ENCODE results near the gene PSMD9. TPM values are rescaled to one million over a fixed set of nuclear protein-coding genes. Genes with fewer than 3 reads are reported as not detected.

The PSMD9 gene
- total and polyA plus RNA-seq, 7 donors = 28.5 to 108 (median 91.4) TPM

DNA sequence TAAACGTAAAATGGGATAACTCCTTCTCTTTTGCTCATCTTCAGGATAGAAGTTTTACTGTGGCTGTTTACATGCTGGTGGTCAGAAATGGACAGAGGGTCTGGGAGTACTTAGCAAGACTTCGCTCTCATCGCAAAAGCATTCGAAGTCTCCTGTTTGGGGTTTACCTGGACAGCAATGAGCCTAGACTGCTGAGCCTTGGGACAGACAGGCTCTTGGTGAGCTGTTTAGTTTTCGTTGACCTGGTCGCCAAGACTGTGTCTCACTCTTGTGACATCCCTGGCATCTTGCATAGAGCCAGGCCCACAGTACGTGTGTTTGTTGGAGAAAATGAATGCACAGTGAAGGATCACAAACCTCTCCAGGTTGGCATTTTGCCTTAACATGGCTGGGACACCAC, 72.0 kb downstream of the PSMD9 start:
- H3K27me3 ChIP-seq = no peaks in the 10 kb centered on the region
- no peaks in the 10 kb centered on the region for H3K36me3 ChIP-seq
- DNase-seq = no peak
- TF ChIP-seq POLR2A (IDR thresholded peaks at IDR 0.05) = no peak
- TF ChIP-seq EP300 (IDR thresholded peaks at IDR 0.05) = no peak
- TF ChIP-seq, protein P1, sequence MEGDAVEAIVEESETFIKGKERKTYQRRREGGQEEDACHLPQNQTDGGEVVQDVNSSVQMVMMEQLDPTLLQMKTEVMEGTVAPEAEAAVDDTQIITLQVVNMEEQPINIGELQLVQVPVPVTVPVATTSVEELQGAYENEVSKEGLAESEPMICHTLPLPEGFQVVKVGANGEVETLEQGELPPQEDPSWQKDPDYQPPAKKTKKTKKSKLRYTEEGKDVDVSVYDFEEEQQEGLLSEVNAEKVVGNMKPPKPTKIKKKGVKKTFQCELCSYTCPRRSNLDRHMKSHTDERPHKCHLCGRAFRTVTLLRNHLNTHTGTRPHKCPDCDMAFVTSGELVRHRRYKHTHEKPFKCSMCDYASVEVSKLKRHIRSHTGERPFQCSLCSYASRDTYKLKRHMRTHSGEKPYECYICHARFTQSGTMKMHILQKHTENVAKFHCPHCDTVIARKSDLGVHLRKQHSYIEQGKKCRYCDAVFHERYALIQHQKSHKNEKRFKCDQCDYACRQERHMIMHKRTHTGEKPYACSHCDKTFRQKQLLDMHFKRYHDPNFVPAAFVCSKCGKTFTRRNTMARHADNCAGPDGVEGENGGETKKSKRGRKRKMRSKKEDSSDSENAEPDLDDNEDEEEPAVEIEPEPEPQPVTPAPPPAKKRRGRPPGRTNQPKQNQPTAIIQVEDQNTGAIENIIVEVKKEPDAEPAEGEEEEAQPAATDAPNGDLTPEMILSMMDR (IDR thresholded peaks at IDR 0.05) = no peak
- no peak for TF ChIP-seq POLR2AphosphoS5 (IDR thresholded peaks at IDR 0.05)
- intact Hi-C loops (cut with DNase I) = no loop called here
- no peaks in the 10 kb centered on the region for H3K9me3 ChIP-seq
- peaks cover 0 to 13% (median 5%) of the 10 kb centered on the region in 4 donors for H3K4me1 ChIP-seq
- 94 to 96% methylated on average over 7 of the region's 7 CpGs for WGBS, 2 donors
- H3K27ac ChIP-seq = no peak overlapping the region
- H3K4me3 ChIP-seq = no peak overlapping the region

- H3K4me3 ChIP-seq = no peak overlapping the region
- TF ChIP-seq POLR2A (IDR thresholded peaks at IDR 0.05) (no peak), POLR2AphosphoS5 (IDR thresholded peaks at IDR 0.05) (no peak), EP300 (IDR thresholded peaks at IDR 0.05) (no peak)
- TF ChIP-seq, protein P1 (IDR thresholded peaks at IDR 0.05) = no peak
- no peak for DNase-seq
- H3K27ac ChIP-seq = no peak overlapping the region
- peaks cover 0 to 16% (median 7%) of the 10 kb centered on the region in 4 donors for H3K4me1 ChIP-seq
- WGBS, 2 donors = 89 to 91% methylated on average over 5 of the region's 5 CpGs
- H3K9me3 ChIP-seq = no peaks in the 10 kb centered on the region
- H3K27me3 ChIP-seq = no peaks in the 10 kb centered on the region
- intact Hi-C loops (cut with DNase I) = no loop called here
- H3K36me3 ChIP-seq = no peaks in the 10 kb centered on the region
Measured at GRCh38 chr12:121961195-121961879, 72.7 kb downstream of the PSMD9 start.

DNA sequence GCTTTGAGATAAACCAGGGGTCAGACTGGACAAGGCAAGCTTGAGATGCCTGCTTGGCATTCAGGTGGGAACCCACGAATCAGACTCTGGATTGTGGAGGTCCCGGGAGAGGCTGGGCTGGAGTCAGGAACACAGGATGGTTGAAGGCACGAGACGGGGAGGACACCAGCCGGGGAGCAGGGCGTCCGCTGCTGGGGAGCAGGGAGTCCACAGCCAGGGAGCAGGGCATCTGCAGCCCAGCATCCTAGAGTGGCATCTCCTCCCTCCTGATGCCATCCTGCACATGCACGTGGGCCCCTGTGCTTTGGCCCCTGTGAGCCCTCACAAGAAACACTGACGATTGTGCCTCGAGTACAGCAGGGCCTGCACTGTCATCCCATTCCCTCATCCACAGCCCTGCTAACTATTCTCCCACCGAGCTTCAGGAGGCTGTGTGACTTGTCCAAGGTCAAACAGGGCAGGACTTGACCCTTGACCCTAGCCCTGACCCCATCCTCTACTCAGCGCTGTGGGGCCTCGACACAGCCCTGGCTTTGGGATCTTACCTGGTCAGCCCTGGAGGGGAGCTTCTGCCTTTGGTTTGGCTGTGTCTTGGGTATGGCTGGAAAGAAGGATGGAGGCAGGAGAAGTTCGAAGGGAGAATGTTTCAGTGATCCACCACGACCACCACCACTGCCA, 74.9 kb downstream of the PSMD9 start:
- TF ChIP-seq POLR2A (IDR thresholded peaks at IDR 0.05) (no peak), POLR2AphosphoS5 (IDR thresholded peaks at IDR 0.05) (no peak), EP300 (IDR thresholded peaks at IDR 0.05) (no peak)
- TF ChIP-seq, protein P1 (IDR thresholded peaks at IDR 0.05) = no peak
- 79 to 89% methylated on average over 15 of the region's 15 CpGs for WGBS, 2 donors
- no peak for DNase-seq

GRCh38 chr12:121964813-121965643, 76.4 kb downstream of the PSMD9 start:
- 67 to 69% methylated on average over 9 of the region's 9 CpGs for WGBS, 2 donors
- no peaks in the 10 kb centered on the region for H3K27me3 ChIP-seq

More for the DNA sequence above, 74.9 kb downstream of the PSMD9 start:
- H3K27ac ChIP-seq = no peak overlapping the region
- peaks cover 0 to 16% (median 7%) of the 10 kb centered on the region in 4 donors for H3K4me1 ChIP-seq
- no peaks in the 10 kb centered on the region for H3K27me3 ChIP-seq
- no peaks in the 10 kb centered on the region for H3K36me3 ChIP-seq
- H3K4me3 ChIP-seq = no peak overlapping the region
- intact Hi-C loops (cut with DNase I) = no loop called here
- no peaks in the 10 kb centered on the region for H3K9me3 ChIP-seq

DNA sequence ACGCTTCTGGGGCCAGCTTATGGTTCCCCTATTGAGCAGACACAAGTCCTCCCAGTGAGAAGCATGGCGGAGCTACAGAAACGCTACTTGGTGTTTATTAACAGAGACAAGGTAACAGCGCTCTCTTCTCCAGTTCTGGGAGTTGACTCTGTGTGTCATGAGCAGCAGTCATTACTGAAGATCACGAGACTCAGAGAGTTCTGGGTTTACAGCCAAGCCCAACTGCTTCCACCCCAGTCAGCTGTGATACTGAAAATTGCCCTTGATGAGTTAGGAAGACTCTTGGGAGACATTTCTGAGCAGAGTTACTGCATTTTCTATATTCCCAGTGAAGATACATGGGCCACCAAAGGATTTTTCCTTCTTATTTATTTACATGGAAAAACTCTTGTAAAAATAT, 78.4 kb downstream of the PSMD9 start:
- H3K27ac ChIP-seq = no peak overlapping the region
- no peaks in the 10 kb centered on the region for H3K9me3 ChIP-seq
- H3K4me1 ChIP-seq = peaks cover 0 to 16% (median 7%) of the 10 kb centered on the region in 4 donors
- intact Hi-C loops (cut with DNase I) = no loop called here
- TF ChIP-seq EP300 (IDR thresholded peaks at IDR 0.05) (no peak), POLR2AphosphoS5 (IDR thresholded peaks at IDR 0.05) (peak in 1 of 4 donors; percentile 35), POLR2A (IDR thresholded peaks at IDR 0.05) (no peak)
- TF ChIP-seq, protein P1 (IDR thresholded peaks at IDR 0.05) = no peak
- no peaks in the 10 kb centered on the region for H3K27me3 ChIP-seq
- no peaks in the 10 kb centered on the region for H3K36me3 ChIP-seq
- WGBS, 2 donors = 91 to 94% methylated on average over 5 of the region's 5 CpGs
- no peak for DNase-seq
- H3K4me3 ChIP-seq = no peak overlapping the region

More at GRCh38 chr12:121964813-121965643, 76.4 kb downstream of the PSMD9 start:
- Histone ChIP-seq H3K36me3 (no peaks in the 10 kb centered on the region), H3K27ac (peak overlapping the region in 1 of 4 donors; percentile 18), H3K9me3 (no peaks in the 10 kb centered on the region), H3K4me3 (no peak overlapping the region), H3K4me1 (peaks cover 0 to 16% (median 7%) of the 10 kb centered on the region in 4 donors)
- TF ChIP-seq POLR2A (IDR thresholded peaks at IDR 0.05) = no peak
- peak in 1 of 4 donors; percentile 47 for TF ChIP-seq POLR2AphosphoS5 (IDR thresholded peaks at IDR 0.05)
- intact Hi-C loops (cut with DNase I) = no loop called here
- no peak for DNase-seq
